Fibroblast of villous mesenchyme (primary cell): ENCODE data around the gene HOXD13. TPM values are rescaled to one million over a fixed set of nuclear protein-coding genes. Genes with fewer than 3 reads are reported as not detected.

ENCODE experiments used
- DNase-seq: peaks from one replicate; pipeline ENCODE4 v3.0.0-alpha.2; 2010; ENCODE audit warnings: low read depth
- H3K4me3 ChIP-seq: 2 replicates; pipeline ENCODE4 v1.5.1; 2011; ENCODE audit warnings: low read depth, mild to moderate bottlenecking, low read length
- CTCF ChIP-seq: IDR thresholded peaks from 2 replicates; pipeline ENCODE4 v1.5.1; 2012; ENCODE audit warnings: low read depth, mild to moderate bottlenecking, low read length; ENCODE audit not compliant: insufficient read depth
- total RNA-seq: library from RNA; depleted of rRNA; stranded (reverse); fragments of >200 nt; gene quantifications from 2 replicates; pipeline ENCODE4 v1.2.3, GENCODE V29; 2012

The HOXD13 gene
- total RNA-seq, 1 donor = 0.43 TPM

GRCh38 chr2:176132205-176133171 is 40.0 kb downstream of the HOXD13 start:
- TF ChIP-seq CTCF = no peak
- H3K4me3 ChIP-seq = peak overlapping the region; percentile 48
- DNase-seq = peak; percentile 68

- DNase-seq = no peak
- no peak overlapping the region for H3K4me3 ChIP-seq
These were observed 40.9 kb downstream of the HOXD13 start for GRCh38 chr2:176133389-176133788.

GRCh38 chr2:176134035-176134434 is 41.5 kb downstream of the HOXD13 start:
- H3K4me3 ChIP-seq = no peak overlapping the region
- DNase-seq = no peak
- no peak for TF ChIP-seq CTCF

More at GRCh38 chr2:176133389-176133788, 40.9 kb downstream of the HOXD13 start:
- no peak for TF ChIP-seq CTCF

- TF ChIP-seq CTCF = no peak
- DNase-seq = peak; percentile 57
These were observed 42.5 kb downstream of the HOXD13 start for GRCh38 chr2:176135035-176135440.

GRCh38 chr2:176136374-176137251 is 44.1 kb downstream of the HOXD13 start:
- TF ChIP-seq CTCF = no peak
- peak; percentile 66 for DNase-seq
- H3K4me3 ChIP-seq = peak overlapping the region; percentile 67

More at GRCh38 chr2:176135035-176135440, 42.5 kb downstream of the HOXD13 start:
- no peak overlapping the region for H3K4me3 ChIP-seq

GRCh38 chr2:176137252-176137580 is 44.7 kb downstream of the HOXD13 start:
- H3K4me3 ChIP-seq = peak overlapping the region; percentile 67
- no peak for DNase-seq
- no peak for TF ChIP-seq CTCF
